ENCODE measurements around the gene TYSND1.
A peak's percentile ranks its signal among the peaks of the same experiment; 100 is the strongest.
"Not testable (repeated sequence)": the region's sequence is repeated elsewhere in the genome, so short reads cannot be mapped to it uniquely, and the experiment has no call there.

The TYSND1 gene

DNA sequence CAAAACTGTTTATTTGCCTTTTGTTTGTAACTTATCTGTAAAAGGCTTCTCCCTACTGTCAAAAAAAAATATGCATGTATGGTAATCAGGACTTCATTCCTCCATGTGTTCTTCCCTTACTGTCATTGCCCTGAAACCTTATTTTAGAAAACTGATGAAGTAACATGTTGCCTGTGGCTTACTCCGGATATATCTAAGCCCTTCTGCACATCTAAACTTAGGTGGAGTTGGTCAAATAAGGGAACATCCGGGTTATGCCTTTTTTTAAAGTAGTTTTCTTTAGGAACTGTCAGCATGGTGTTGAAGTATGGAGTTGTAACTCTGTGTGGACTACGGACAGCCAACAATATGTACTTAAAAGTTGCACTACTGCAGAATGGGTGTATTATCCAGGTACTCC, 17.7 kb upstream of the TYSND1 start:
- DNase-seq (ENCODE audit: extremely low read depth in 1 of 2, low read depth in 1 of 2) = no peak

DNA sequence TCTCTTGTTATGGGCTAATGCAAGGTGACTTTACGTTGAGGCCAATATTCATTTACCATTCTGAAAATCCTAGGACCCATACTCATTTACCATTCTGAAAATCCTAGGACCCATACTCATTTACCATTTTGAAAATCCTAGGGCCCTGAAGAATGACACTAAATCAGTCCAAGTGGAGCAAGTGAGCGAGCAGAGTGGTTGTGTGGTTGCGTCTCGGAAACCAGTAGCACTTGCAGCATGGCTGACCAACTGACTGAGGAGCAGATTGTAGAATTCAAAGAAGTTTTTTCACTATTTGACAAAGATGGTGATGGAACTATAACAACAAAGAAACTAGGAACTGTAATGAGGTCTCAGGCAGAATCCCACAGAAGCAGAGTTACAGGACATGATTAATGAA, 16.9 kb upstream of the TYSND1 start:
- peak in 1 of 2 donors; percentile 32 for DNase-seq (ENCODE audit: extremely low read depth in 1 of 2, low read depth in 1 of 2)

DNA sequence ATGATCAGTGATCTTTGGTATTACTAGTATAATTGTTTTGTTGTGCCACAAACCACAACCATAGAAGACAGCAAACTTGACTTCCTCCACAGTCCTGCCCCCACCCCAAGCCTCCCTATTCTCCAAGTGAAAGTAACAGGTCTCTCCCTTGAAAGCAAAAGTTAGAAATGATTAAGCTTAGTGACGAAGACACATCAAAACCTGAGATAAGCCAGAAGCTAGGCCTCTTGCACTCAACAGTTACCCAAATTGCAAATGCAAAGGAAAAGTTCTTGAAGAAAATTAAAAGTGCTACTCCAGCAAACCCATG, 16.3 kb upstream of the TYSND1 start:
- peak in 1 of 2 donors; percentile 69 for DNase-seq (ENCODE audit: extremely low read depth in 1 of 2, low read depth in 1 of 2)

DNA sequence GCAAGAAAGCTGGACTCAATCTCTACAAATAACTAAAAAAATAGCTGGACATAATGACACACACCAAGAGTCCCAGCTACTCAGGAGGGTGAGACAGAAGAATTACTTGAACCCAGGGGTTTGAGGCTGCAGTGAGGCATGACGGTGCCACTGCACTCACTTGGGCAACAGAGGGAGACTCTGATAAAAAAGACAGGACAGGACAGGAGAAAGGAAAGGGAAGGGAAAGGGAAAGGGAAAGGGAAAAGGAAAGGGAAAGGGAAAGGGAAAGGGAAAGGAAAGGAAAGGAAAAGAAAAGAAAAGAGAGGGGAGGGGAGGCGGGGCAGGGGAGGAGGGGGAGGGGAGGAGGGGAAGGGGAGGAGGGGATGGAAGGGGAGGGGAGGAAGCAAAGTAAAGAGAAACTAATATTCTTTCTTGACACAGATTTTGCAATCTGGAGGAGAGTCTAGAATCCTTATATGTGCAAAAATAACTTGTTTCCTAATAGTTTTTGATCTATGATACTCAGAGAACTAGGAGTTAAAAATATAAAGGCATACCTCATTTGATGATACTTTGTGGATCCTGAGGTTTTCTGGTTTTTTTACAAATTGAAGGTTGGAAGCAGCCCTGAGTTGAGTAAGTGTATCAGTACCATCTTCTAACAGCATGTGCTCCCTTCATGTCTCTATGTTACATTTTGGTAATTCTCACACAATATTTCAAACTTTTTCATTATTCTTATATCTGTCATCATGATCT, 15.8 kb upstream of the TYSND1 start:
- no peak for DNase-seq (ENCODE audit: extremely low read depth in 1 of 2, low read depth in 1 of 2)

DNA sequence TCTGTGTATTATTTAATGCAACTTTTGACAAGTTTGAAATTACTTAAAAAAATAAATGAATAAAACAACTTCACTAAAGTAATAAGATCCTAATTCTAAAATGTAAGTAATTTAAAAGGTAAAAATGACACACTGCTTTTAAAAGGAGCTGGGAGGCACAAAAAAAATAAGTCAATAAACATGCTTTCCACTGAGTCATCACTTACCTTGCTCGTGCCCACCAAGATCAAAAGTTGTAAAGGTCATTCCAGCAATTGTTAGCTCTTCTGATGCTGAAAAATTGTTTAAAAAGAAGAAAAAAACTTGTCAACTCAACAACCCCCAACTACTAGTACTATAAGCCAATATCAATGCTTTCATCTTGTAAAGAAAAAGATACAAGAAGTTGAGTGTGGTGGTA, 14.3 kb upstream of the TYSND1 start:
- DNase-seq (ENCODE audit: extremely low read depth in 1 of 2, low read depth in 1 of 2) = no peak

DNA sequence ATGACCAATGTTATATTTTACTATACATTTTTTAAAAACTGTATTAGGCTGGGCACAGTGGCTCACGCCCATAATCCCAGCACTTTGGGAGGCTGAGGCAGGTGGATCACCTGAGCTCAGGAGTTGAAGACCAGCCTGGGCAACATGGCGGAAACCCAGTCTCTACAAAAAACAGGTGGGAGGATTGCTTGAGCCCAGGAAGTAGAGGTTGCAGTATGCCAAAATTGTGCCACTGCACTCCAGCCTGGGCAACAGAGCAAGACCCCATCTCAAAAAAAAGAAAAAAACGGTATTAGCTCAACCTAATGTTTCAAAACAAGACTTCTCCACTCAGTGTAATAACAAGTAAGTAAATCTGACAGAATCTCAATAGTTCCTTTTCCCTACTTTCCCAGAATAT, 12.9 kb upstream of the TYSND1 start:
- not testable (repeated sequence) for DNase-seq (ENCODE audit: extremely low read depth in 1 of 2, low read depth in 1 of 2)

DNA sequence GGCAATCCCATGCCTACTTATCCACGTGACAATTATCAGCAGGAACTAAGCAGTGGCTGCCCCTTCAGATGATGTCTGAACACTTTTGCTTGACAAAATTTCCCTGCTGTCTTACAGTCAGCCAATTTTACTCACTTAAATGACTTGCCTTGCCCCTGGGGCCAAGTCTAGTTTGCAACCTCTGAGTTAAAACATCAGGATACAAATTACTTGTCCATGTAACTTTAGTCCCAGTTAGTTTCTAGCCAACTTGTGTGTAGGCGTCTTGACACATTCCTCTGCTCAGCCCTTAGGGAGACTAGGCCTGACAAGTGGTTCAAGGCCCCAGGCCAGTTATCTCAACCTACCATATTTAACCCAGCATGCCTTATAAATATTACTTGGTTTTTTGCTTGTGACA, 11.6 kb upstream of the TYSND1 start:
- DNase-seq (ENCODE audit: extremely low read depth in 1 of 2, low read depth in 1 of 2) = no peak

DNA sequence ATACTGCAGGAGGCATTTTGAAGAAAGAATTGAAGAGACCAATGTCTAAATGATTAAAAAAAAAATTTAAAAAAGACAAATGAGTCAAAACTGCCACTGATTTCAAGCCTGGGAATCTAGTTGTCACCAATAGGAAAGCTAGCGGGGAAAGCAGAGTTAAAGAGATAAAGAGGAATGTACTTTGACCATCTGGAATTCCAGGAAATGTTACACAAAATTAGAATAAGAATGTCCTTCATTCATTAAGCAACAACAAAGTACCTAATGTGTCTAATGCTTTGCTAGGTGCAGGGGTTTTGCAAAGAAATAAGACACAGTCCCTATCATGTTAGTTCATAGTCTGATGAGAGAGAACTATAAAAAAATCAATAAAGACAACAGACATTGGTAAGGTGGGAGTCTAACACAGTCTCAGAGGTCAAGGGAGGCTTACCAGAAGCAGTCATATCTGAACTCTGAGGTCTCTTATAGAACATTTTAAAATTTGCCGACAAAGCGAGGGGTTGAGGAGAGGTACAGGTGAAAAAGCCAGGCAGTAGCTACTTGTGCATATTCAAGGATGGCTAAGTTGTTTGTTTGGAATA, 8.8 kb upstream of the TYSND1 start:
- no peak for DNase-seq (ENCODE audit: extremely low read depth in 1 of 2, low read depth in 1 of 2)

DNA sequence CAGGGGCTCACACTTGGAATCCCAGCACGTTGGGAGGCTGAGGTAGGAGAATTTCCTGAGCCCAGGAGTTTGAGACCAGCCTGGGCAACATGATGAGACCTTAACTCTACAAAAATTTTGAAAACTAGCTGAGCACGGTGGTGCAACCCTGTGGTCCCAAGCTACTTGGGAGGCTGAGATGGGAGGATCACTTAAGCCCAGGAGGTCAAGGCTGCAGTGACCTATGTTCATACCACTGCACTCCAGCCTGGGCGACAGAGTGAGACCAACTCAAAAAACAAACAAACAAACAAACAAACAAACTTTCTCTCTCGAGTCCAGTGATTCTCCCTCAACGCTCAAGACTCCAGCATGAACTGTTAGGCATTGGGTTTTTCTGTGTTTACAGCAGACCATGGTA, 2.0 kb upstream of the TYSND1 start:
- no peak for DNase-seq (ENCODE audit: extremely low read depth in 1 of 2, low read depth in 1 of 2)

DNA sequence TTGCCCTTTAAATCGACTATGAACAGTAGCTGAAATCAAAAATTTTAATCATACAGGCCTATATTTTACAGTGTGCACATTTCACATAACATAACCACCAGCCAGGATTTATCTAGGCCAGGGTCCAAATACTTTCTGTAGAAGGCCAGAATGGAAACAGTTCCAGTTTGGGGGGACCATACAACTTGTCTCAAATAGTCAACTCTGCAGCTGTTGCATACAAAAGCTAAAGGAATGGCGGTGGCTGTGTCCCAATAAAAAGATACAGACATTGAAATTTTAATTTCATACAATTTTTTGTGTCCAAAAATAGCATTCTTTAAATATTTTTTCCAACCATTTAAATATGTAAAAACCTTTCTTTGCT, 742 bp upstream of the TYSND1 start:
- DNase-seq (ENCODE audit: extremely low read depth in 1 of 2, low read depth in 1 of 2) = no peak

DNA sequence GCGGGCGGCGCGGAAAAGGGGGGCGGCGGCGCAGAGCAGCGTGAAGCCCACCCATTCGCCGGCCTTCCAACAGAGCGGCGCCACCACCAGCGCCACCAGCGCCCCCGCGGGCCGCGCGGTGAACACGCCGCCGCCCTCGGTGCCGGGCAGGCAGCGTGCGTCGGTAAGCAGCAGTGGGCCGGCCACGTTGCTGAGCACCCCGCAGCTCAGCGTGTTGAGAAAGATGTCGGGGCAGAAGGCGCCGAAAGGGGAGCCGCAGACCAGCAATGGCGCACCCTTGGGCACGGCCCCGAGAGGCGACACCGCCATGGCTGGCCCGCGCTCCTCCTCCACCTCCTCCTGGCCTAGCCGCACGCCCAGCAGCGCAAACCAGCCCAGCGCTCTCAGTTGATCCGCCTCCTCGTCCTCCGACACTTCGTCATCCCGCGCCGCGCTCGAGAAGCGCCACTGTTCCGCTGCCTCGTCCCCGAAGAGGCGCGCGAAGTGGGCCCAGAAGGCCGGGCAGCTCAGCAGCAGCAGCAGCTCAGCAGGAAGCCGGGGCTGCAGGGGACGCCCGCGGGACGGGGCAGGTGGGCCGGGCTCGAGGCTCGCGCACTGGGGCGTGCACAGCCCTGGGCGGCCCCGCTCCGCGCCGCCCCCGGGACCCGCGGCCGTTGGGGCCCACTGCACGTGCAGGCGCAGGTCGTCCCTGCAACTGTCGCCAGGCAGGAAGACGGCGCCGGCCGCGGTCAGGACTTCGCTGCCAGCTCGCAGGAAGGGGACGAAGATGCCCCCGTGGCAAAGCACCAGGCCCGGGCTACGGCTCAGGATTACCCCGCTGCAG, 623 bp downstream of the TYSND1 start:
- peak; percentile 39 to 49 for DNase-seq (ENCODE audit: extremely low read depth in 1 of 2, low read depth in 1 of 2)

DNA sequence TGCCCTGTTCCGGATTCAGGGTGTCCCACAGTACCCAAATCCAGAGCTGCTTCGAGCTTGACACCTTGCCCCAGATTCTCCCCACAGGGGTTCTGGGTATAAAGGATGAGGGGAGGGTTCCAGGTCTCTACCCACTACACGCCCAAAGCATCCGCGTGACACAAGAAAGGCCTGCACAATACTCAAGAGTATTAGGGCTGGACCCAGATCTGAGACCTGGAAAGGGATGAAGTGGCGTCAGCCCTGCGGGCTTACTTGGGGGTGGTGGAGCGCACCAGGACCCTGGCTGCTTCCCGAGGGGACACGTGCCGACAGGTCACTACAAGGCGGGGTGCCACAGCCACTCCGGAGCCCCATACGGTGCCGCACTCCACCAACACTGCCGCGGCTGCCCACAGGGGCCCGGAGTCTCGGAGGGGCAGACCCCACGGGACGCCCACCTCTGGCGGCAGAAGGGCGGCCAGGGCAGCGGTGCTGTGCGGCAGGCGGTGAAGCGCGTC, 1.3 kb downstream of the TYSND1 start:
- no peak for DNase-seq (ENCODE audit: extremely low read depth in 1 of 2, low read depth in 1 of 2)

DNA sequence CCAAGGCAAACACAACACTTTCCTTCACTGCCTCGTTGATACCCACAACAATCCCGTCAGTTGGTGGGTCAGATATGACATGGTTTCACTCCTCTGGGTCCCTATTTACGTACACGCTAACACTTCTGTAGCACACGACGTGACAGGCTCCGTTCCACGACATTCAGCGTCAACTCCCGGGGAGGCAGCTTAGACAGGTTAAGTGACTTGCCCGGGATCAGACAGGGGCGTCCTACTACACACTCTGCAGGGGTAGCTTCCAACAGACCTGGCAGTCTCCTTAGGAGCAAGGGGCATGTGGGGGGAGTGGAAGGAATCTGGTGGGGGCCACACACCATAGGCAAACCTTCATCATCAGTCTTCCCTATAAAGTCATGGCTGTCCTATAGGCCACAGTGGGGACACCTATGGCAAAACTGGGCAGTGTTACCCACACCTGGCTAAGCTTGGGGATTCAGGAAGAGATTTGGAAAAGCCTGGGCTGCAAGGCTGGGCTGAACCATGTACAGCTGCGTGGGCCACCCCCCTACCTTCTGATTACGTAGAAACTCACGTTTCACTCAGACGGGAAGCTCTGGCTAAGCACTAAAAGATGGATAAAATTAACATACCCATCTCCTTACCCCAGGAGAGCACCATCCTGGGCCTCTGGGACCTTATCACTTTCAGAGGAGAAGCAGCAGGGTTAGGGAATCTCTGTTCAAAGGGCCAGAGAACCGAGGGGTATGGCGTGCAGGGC, 2.0 kb downstream of the TYSND1 start:
- no peak for DNase-seq (ENCODE audit: extremely low read depth in 1 of 2, low read depth in 1 of 2)

DNA sequence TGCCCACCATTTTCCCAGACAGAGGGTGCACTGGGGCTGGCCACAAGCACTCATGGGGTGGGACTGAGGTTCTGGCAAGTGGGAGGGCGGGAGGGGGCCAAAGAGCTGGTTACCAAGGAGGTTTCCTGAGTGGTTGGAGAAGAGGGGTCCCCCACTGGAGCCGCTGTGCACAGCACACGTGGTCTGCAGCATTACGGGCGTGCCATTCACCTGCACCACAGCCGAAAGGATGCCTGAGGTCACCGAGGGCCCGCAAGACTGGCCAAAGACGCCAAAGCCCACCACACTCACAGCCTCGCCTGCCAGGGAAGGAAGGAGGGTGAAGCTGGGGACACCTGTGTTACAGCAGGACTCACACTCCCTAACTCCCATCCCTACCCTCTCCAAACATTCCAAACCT, 3.9 kb downstream of the TYSND1 start:
- DNase-seq (ENCODE audit: extremely low read depth in 1 of 2, low read depth in 1 of 2) = no peak

DNA sequence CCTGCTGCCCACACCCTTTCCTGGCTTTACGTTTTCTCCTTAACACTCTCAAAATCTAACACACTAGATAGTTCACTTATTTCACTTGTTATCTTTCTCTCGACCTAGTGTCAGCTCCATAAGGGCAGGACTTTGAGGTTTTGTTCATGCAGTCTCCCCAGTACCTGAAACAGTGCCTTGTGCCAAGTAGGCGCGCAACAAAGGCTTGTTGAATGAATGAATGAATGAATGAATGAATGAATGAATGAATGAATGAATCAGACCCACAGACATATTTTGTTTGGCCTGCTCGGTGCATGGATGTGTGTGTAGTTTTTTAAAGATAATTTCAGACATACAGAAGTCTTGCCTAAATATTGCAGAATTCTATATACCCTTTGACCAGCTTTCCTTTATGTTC, 6.2 kb downstream of the TYSND1 start:
- no peak for DNase-seq (ENCODE audit: extremely low read depth in 1 of 2, low read depth in 1 of 2)

DNA sequence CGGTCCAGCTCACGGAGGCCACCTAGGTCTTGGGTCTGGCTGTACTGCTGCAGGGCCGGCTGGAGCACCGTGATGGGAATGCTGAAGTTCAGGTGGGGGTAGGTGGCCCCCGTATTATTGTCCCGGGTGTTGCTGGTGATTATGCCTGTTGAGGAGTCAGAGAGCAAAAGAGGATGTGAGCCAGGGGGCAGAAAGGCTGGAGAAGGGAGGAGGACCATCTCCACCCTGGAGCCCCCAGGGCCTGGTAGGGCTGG, 6.6 kb downstream of the TYSND1 start:
- DNase-seq (ENCODE audit: extremely low read depth in 1 of 2, low read depth in 1 of 2) = no peak

DNA sequence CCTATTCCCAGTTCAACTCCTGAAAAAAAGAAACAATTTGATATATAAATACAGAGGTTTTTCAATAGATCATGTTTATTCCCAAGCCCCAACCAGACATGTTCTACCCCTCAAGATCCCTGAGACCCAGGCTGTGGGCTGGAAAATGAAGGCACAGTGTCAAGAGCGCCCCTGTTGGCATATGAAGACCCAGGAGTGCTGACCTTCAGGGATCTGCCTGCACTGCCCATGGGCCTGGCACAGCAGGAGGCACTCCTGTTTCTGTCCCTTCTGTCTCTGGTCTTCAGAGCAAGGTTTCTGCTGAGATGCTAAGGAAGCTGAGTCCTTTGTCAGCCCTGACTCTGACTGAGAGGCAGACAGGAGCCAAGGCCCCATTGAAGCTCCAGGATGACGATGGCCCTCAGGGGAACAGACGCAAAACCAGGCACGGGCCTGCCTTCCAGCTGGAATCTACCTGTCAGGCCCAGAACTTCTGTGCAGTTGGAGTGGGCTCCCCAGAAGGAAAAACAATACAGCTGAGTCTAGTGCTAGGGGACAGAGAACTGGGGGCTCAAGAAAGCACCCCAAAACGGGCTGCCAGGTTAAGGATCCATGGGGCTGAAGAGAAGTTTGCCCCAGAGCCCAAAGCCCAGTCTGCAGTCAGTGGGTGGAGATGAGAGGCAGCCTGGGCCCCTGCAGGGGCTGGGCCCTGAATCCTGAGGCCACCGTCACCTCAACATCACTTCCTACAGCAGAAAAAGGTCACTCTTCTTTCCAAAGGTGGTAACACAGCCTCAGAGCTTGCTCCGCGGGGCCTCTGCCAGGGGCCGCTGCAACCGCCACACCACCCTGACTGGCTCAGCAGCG, 7.1 kb downstream of the TYSND1 start:
- DNase-seq (ENCODE audit: extremely low read depth in 1 of 2, low read depth in 1 of 2) = no peak

DNA sequence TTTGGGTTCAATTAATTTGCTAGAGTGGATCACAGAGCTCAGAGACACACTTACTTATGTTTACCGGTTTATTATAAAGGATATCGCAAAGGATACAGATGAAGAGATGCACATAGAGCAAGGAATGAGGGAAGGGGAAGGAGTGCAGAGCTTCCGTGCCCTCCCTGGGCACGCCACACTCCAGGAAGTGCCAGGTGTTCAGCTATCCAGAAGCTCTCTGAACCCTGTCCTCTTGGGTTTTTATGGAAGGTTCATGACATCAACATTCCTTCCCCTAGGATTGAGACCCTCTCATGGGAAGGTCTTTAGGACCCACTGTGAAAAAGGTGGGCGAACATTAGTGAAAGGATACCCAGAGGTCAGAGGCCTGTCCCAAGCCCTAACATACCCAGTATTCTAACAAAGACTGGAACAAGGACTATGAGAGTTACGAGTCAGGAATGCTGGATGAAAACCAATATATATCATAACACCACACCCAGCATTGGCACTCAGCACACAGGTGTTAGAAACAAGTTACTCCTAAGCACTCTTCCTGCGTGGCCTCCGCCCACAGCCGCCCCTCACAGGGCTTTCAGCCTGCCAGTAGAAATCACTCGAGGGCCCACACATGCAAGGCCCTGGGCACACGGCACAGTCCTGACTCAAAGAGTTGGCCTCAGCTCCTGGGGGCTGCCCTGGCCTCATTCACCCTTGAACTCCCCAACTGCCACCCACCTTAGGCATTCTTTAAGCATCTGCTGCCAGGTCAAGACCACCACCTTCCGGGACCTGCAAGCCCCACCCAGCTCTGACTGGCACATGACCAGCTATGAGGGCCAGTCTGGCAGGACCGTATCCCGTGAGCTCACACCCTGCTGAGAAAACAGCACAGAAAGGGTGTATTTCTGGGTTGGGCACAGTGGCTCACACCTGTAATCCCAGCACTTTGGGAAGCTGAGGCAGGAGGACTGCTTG, 8.3 kb downstream of the TYSND1 start:
- no peak for DNase-seq (ENCODE audit: extremely low read depth in 1 of 2, low read depth in 1 of 2)

DNA sequence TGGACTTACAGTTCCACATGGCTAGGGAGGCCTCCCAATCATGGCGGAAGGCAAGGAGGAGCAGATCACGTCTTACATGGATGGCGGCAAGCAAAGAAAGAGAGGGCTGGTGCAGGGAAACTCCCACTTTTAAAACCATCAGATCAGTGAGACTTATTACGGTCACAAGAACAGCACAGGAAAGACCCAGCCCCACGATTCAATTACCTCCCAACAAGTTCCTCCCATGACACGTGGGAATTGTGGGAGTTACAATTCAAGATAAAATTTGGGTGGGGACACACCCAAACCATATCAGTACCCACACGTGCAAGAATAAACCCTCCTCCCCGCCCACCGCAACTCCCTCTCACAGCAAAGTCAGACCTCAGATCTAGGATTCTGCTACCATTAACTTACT, 9.4 kb downstream of the TYSND1 start:
- DNase-seq (ENCODE audit: extremely low read depth in 1 of 2, low read depth in 1 of 2) = no peak

DNA sequence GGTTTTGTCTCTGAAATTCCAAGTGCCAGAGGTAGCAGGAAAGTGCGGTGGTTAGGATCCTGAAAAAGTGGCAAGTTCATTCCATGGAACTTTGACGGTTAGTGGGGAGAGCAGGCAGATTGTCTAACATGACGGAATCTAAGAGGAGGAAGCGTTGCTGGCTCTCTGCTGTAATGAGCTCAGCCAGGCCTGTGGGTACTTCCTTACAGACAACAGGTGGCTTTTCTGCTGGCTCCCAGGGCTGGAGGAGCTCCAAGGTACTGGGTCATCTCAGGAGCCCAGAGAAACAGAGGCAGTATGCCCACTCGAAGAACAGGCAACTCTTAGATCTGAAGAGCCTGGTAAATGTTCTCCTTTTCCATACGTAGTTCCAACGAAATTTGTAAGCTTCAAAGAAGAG, 10.8 kb downstream of the TYSND1 start:
- DNase-seq (ENCODE audit: extremely low read depth in 1 of 2, low read depth in 1 of 2) = no peak

Data from stimulated activated CD8-positive, alpha-beta memory T cell treated with anti-CD3 and anti-CD28 coated beads, Interleukin-7, amount 100 ng/mL, for 48 hours (primary cell).